Activated CD8-positive, alpha-beta memory T cell treated with anti-CD3 and anti-CD28 coated beads for 4 hours (primary cell): ENCODE measurements around the gene IL11.
A peak's percentile ranks its signal among the peaks of the same experiment; 100 is the strongest.
"Not testable (repeated sequence)": the region's sequence is repeated elsewhere in the genome, so short reads cannot be mapped to it uniquely, and the experiment has no call there.

Experiments
- DNase-seq, 2 donors: peaks; one replicate each; pipeline ENCODE4 v3.0.0-alpha.2; 2020; ENCODE audit warnings: low read depth in 2 of 2

IL11 gene

GRCh38 chr19:55352040-55352439 lies 18.2 kb downstream of the IL11 start:
- DNase-seq, result no peak

GRCh38 chr19:55350620-55351315 lies 19.5 kb downstream of the IL11 start:
- no peak for DNase-seq

GRCh38 chr19:55348317-55349034 lies 21.8 kb downstream of the IL11 start:
- no peak for DNase-seq

- no peak for DNase-seq
Measured at GRCh38 chr19:55347442-55348009, 22.7 kb downstream of the IL11 start.

GRCh38 chr19:55346725-55347441 lies 23.4 kb downstream of the IL11 start:
- DNase-seq, result no peak

GRCh38 chr19:55345818-55346724 lies 24.2 kb downstream of the IL11 start:
- no peak for DNase-seq

GRCh38 chr19:55345101-55345817 lies 25.0 kb downstream of the IL11 start:
- DNase-seq, result no peak

- no peak for DNase-seq
Measured at GRCh38 chr19:55344444-55344843, 25.8 kb downstream of the IL11 start.

GRCh38 chr19:55341595-55342531 lies 28.4 kb downstream of the IL11 start:
- DNase-seq, result no peak

GRCh38 chr19:55341171-55341588 lies 29.1 kb downstream of the IL11 start:
- peak in 1 of 2 donors; percentile 18 for DNase-seq

- DNase-seq, result no peak
Measured at GRCh38 chr19:55340784-55341147, 29.5 kb downstream of the IL11 start.

GRCh38 chr19:55339889-55340783 lies 30.1 kb downstream of the IL11 start:
- no peak for DNase-seq

- peak; percentile 100 for DNase-seq
Measured at GRCh38 chr19:55339105-55339888, 31.0 kb downstream of the IL11 start, which contains the start of gene KMT5C. KMT5C (plus strand) TSS chr19:55339876; CDS start chr19:55341937, 2,061 bp downstream.

- DNase-seq, result no peak
Measured at GRCh38 chr19:55336101-55336500, 34.2 kb downstream of the IL11 start.

GRCh38 chr19:55333870-55334269 lies 36.4 kb downstream of the IL11 start:
- DNase-seq, result no peak

- not testable (repeated sequence) for DNase-seq
Measured at GRCh38 chr19:55329791-55330190, 40.5 kb downstream of the IL11 start.

GRCh38 chr19:55328774-55329318 lies 41.4 kb downstream of the IL11 start:
- not testable (repeated sequence) for DNase-seq
